K562 (cell line): ENCODE measurements around the gene ABR. TPM values are rescaled to one million over a fixed set of nuclear protein-coding genes. Genes with fewer than 3 reads are reported as not detected.

Source experiments
- ASH1L ChIP-seq: fragments of 450-650 bp; IDR thresholded peaks from 2 replicates; pipeline ENCODE4 v1.6.1; 2018; ENCODE audit warnings: borderline replicate concordance, mild to moderate bottlenecking, low read depth; ENCODE audit not compliant: partially characterized antibody
- BRD4 ChIP-seq: fragments of 200-600 bp; sonication (generic); IDR thresholded peaks from 2 replicates; pipeline ENCODE4 v1.6.1; 2017; ENCODE audit warnings: inconsistent platforms
- ELF4 ChIP-seq: fragments of 450-650 bp; formaldehyde crosslinking; IDR thresholded peaks from 2 replicates; pipeline ENCODE4 v1.4.0; 2022; ENCODE audit warnings: missing genetic modification characterization
- IRF2 ChIP-seq: sonication (generic); formaldehyde crosslinking; IDR thresholded peaks from 2 replicates; pipeline ENCODE4 v1.8.1; 2022; ENCODE audit warnings: mild to moderate bottlenecking, missing genetic modification reagents
- KLF6 ChIP-seq: fragments of 250-450 bp; sonication (Bioruptor Pico); IDR thresholded peaks from 2 replicates; pipeline ENCODE4 v1.4.0; 2020; ENCODE audit warnings: mild to moderate bottlenecking, moderate library complexity, borderline replicate concordance
- MAZ ChIP-seq, 2 experiments: fragments of 450-650 bp in 1 of 2; sonication (generic) in 1 of 2; formaldehyde crosslinking; IDR thresholded peaks in 1 of 2; conservative IDR thresholded peaks in 1 of 2; 2 replicates each; pipeline versions ENCODE4 v1.4.0 to v1.5.0; 2020; ENCODE audit warnings: mild to moderate bottlenecking in 1 of 2, missing genetic modification reagents in 1 of 2
- POLR2AphosphoS5 ChIP-seq: IDR thresholded peaks from 2 replicates; pipeline ENCODE4 v1.6.1; 2011; ENCODE audit warnings: mild to moderate bottlenecking, low read depth, low read length, moderate library complexity; ENCODE audit not compliant: control insufficient read depth, insufficient read depth
- RBBP5 ChIP-seq: fragments of 200-600 bp; sonication (generic); IDR thresholded peaks from 2 replicates; pipeline ENCODE4 v1.6.1; 2012; ENCODE audit warnings: borderline replicate concordance, mild to moderate bottlenecking, low read length, control low read depth, inconsistent platforms; ENCODE audit not compliant: insufficient read depth, poor library complexity, severe bottlenecking
- SIN3A ChIP-seq, 2 experiments: fragments of 150-350 bp in 1 of 2; IDR thresholded peaks; 2 replicates each; pipeline ENCODE4 v1.6.1; 2011 to 2016; ENCODE audit warnings: borderline replicate concordance in 2 of 2, low read depth in 2 of 2, low read length in 2 of 2, mild to moderate bottlenecking in 2 of 2, moderate library complexity in 2 of 2; ENCODE audit not compliant: control insufficient read depth in 1 of 2
- ZFP30 ChIP-seq: fragments of 250-450 bp; sonication (Bioruptor Pico); IDR thresholded peaks from 2 replicates; pipeline ENCODE4 v1.8.0; 2022; ENCODE audit warnings: moderate library complexity, mild to moderate bottlenecking, inconsistent platforms, borderline replicate concordance
- ZKSCAN1 ChIP-seq: fragments of 150-350 bp; IDR thresholded peaks from 2 replicates; pipeline ENCODE4 v1.6.1; 2016; ENCODE audit warnings: low read depth, low read length
- ZZZ3 ChIP-seq: fragments of 450-650 bp; IDR thresholded peaks from 2 replicates; pipeline ENCODE4 v1.6.1; 2016; ENCODE audit warnings: antibody characterized with exemption, mild to moderate bottlenecking, moderate library complexity
- polyA plus RNA-seq, 8 experiments: library from polyadenylated mRNA; depleted of rRNA in 4 of 8; stranded (reverse) in 5 of 8; unstranded in 3 of 8; fragments of >200 nt; fragmentation: Nextera tagmentation in 2 of 8; fragmentation: Illumina TruSeq in 1 of 8; extraction: Ambion mirVana in 2 of 8; extraction: Trizol in 1 of 8; gene quantifications; 2 replicates each; pipeline versions ENCODE4 v1.2.1 to v1.2.3, GENCODE V29; 2011 to 2014; ENCODE audit warnings: inconsistent platforms in 1 of 8, missing spikeins in 1 of 8
- total RNA-seq, 7 experiments: library from RNA; depleted of rRNA in 6 of 7; stranded (reverse); fragments of >200 nt in 6 of 7; fragmentation: Illumina TruSeq in 2 of 7; extraction: Trizol in 2 of 7; gene quantifications; 2 replicates each; pipeline versions ENCODE4 v1.2.1 to v1.2.3, GENCODE V29; 2011 to 2021; ENCODE audit warnings: low replicate concordance in 1 of 7
- TF ChIP-seq, protein P1 (sequence below), 2 experiments: fragments of 450-650 bp in 1 of 2; sonication (generic) in 1 of 2; formaldehyde crosslinking; conservative IDR thresholded peaks; 2 replicates each; pipeline versions ENCODE4 v1.4.0 to v1.8.1; 2020 to 2022; ENCODE audit warnings: mild to moderate bottlenecking in 1 of 2, missing genetic modification reagents in 1 of 2
- TF ChIP-seq, protein P2 (sequence below): fragments of 200-600 bp; sonication (generic); IDR thresholded peaks from one replicate; pipeline ENCODE4 v1.6.1; 2012; ENCODE audit warnings: mild to moderate bottlenecking, low read depth, low read length, inconsistent platforms

The ABR gene
- total and polyA plus RNA-seq, 9 of the 15 experiments (the other 6 are each of a cell fraction or from before 2014, with no cell fraction given) = 0.07 to 1.6 (median 0.37) TPM; not detected in 1

DNA sequence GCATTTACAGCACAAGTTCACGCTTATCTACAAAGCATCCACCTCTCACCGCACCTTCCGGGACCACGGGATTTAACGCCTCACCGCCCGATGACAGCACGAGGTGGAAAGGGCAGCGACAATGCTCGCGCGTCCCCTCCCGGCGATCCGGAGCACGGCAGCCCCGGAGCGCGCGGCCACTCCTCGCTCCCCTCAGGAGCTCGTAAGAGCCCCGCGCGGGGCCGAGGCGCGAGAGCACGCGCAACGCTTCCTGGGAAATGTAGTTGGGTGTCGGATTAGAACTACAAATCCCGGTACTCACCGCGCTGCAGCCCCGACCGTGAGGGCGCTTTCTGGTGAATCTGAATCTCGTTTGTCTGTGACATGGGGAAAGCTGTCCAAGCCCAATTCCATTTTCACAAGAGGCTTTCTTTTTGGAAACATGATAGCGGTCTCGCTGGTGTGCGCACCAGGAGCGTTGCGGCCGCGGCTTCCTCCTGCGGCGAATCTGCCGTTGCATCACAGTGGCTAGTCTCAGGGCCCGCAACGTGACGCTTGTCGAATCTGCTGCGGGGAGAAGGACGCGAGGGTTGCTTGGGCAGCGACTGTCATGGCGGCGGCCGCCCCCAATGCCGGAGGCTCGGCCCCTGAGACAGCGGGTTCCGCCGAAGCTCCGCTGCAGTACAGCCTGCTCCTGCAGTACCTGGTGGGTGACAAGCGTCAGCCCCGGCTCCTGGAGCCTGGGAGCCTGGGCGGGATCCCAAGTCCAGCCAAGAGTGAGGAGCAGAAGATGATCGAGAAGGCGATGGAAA, 183.0 kb downstream of the ABR start, which contains the start of gene TIMM22 (continued):
- TF ChIP-seq IRF2 (CRISPR knock-in tag) = no peak
- TF ChIP-seq, protein P1, sequence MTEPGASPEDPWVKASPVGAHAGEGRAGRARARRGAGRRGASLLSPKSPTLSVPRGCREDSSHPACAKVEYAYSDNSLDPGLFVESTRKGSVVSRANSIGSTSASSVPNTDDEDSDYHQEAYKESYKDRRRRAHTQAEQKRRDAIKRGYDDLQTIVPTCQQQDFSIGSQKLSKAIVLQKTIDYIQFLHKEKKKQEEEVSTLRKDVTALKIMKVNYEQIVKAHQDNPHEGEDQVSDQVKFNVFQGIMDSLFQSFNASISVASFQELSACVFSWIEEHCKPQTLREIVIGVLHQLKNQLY (CRISPR knock-in tag; conservative IDR thresholded peaks at IDR 0.05) = no peak
- peak; percentile 96 for TF ChIP-seq RBBP5
- TF ChIP-seq ZZZ3 = no peak
- TF ChIP-seq KLF6 (CRISPR knock-in tag) = no peak
- no peak for TF ChIP-seq ASH1L
- no peak for TF ChIP-seq ZFP30
- no peak for TF ChIP-seq BRD4
- TF ChIP-seq, protein P2, sequence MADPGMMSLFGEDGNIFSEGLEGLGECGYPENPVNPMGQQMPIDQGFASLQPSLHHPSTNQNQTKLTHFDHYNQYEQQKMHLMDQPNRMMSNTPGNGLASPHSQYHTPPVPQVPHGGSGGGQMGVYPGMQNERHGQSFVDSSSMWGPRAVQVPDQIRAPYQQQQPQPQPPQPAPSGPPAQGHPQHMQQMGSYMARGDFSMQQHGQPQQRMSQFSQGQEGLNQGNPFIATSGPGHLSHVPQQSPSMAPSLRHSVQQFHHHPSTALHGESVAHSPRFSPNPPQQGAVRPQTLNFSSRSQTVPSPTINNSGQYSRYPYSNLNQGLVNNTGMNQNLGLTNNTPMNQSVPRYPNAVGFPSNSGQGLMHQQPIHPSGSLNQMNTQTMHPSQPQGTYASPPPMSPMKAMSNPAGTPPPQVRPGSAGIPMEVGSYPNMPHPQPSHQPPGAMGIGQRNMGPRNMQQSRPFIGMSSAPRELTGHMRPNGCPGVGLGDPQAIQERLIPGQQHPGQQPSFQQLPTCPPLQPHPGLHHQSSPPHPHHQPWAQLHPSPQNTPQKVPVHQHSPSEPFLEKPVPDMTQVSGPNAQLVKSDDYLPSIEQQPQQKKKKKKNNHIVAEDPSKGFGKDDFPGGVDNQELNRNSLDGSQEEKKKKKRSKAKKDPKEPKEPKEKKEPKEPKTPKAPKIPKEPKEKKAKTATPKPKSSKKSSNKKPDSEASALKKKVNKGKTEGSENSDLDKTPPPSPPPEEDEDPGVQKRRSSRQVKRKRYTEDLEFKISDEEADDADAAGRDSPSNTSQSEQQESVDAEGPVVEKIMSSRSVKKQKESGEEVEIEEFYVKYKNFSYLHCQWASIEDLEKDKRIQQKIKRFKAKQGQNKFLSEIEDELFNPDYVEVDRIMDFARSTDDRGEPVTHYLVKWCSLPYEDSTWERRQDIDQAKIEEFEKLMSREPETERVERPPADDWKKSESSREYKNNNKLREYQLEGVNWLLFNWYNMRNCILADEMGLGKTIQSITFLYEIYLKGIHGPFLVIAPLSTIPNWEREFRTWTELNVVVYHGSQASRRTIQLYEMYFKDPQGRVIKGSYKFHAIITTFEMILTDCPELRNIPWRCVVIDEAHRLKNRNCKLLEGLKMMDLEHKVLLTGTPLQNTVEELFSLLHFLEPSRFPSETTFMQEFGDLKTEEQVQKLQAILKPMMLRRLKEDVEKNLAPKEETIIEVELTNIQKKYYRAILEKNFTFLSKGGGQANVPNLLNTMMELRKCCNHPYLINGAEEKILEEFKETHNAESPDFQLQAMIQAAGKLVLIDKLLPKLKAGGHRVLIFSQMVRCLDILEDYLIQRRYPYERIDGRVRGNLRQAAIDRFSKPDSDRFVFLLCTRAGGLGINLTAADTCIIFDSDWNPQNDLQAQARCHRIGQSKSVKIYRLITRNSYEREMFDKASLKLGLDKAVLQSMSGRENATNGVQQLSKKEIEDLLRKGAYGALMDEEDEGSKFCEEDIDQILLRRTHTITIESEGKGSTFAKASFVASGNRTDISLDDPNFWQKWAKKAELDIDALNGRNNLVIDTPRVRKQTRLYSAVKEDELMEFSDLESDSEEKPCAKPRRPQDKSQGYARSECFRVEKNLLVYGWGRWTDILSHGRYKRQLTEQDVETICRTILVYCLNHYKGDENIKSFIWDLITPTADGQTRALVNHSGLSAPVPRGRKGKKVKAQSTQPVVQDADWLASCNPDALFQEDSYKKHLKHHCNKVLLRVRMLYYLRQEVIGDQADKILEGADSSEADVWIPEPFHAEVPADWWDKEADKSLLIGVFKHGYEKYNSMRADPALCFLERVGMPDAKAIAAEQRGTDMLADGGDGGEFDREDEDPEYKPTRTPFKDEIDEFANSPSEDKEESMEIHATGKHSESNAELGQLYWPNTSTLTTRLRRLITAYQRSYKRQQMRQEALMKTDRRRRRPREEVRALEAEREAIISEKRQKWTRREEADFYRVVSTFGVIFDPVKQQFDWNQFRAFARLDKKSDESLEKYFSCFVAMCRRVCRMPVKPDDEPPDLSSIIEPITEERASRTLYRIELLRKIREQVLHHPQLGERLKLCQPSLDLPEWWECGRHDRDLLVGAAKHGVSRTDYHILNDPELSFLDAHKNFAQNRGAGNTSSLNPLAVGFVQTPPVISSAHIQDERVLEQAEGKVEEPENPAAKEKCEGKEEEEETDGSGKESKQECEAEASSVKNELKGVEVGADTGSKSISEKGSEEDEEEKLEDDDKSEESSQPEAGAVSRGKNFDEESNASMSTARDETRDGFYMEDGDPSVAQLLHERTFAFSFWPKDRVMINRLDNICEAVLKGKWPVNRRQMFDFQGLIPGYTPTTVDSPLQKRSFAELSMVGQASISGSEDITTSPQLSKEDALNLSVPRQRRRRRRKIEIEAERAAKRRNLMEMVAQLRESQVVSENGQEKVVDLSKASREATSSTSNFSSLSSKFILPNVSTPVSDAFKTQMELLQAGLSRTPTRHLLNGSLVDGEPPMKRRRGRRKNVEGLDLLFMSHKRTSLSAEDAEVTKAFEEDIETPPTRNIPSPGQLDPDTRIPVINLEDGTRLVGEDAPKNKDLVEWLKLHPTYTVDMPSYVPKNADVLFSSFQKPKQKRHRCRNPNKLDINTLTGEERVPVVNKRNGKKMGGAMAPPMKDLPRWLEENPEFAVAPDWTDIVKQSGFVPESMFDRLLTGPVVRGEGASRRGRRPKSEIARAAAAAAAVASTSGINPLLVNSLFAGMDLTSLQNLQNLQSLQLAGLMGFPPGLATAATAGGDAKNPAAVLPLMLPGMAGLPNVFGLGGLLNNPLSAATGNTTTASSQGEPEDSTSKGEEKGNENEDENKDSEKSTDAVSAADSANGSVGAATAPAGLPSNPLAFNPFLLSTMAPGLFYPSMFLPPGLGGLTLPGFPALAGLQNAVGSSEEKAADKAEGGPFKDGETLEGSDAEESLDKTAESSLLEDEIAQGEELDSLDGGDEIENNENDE = no peak
- TF ChIP-seq ELF4 (CRISPR knock-in tag) = 0 out of 2 replicates have a peak, but pooled peaks have one; percentile 16
- peak; percentile 69 to 80; a peak in 2 of 4 replicates for TF ChIP-seq SIN3A (IDR thresholded peaks at IDR 0.05; ENCODE audit: borderline replicate concordance in 2 of 2, control insufficient read depth in 1 of 2, low read depth in 2 of 2, low read length in 2 of 2)
- no peak for TF ChIP-seq ZKSCAN1
- peak; percentile 58 to 87; a peak in 3 of 4 replicates for TF ChIP-seq MAZ (CRISPR knock-in tag; conservative IDR thresholded peaks at IDR 0.05 in 1 of 2, IDR thresholded peaks at IDR 0.05 in 1 of 2)
- peak; percentile 52; the same call in 1 of the 2 replicates for TF ChIP-seq POLR2AphosphoS5
